Colonic mucosa (tissue), 4 donors: ENCODE measurements around the gene ARHGDIB. TPM values are rescaled to one million over a fixed set of nuclear protein-coding genes. Genes with fewer than 3 reads are reported as not detected.

ENCODE experiments used
- DNase-seq: peaks from one replicate; pipeline ENCODE4 v3.0.0-alpha.2; 2020
- H3K27ac ChIP-seq: fragments of 200-600 bp; one replicate; pipeline ENCODE4 v1.8.0; 2021
- H3K27me3 ChIP-seq: fragments of 200-600 bp; one replicate; pipeline ENCODE4 v1.8.0; 2021
- H3K36me3 ChIP-seq: fragments of 200-600 bp; one replicate; pipeline ENCODE4 v1.8.0; 2021
- H3K4me1 ChIP-seq: fragments of 200-600 bp; one replicate; pipeline ENCODE4 v1.8.0; 2021; ENCODE audit warnings: mild to moderate bottlenecking
- H3K4me3 ChIP-seq: fragments of 200-600 bp; one replicate; pipeline ENCODE4 v1.8.0; 2021
- H3K9ac ChIP-seq, 2 donors: one replicate each; pipeline ENCODE4 v1.7.0; 2013; ENCODE audit warnings: control low read depth in 2 of 2, low read depth in 2 of 2, low read length in 2 of 2
- H3K9me3 ChIP-seq: fragments of 200-600 bp; one replicate; pipeline ENCODE4 v1.8.0; 2021
- intact Hi-C: fragments of 100-400 bp; cut with DNase I; formaldehyde crosslinking; loops from one replicate; pipeline ENCODE4 v1.14.1; 2022
- total RNA-seq, 2 donors: library from RNA; stranded (reverse); fragmentation: NEBNext Ultra II Directional in 1 of 2; extraction: Animal tissue kit (Norgen Biotek cat#: 25700) in 1 of 2; gene quantifications; one replicate each; pipeline ENCODE4 v1.2.1, GENCODE V29; 2021
- TF ChIP-seq, protein P1 (sequence below): fragments of 200-600 bp; IDR thresholded peaks from one replicate; pipeline ENCODE4 v1.8.0; 2022; ENCODE audit warnings: antibody characterized with exemption, mild to moderate bottlenecking
- donor health status: healthy.
- donor health status: DM: no; HTN: no; CAD: no.
- donor health status: DM: no; HTN: no; CAD: no.

The ARHGDIB gene
- total RNA-seq, 2 donors from 2014 or later, result 21.5 to 40.8 TPM

DNA sequence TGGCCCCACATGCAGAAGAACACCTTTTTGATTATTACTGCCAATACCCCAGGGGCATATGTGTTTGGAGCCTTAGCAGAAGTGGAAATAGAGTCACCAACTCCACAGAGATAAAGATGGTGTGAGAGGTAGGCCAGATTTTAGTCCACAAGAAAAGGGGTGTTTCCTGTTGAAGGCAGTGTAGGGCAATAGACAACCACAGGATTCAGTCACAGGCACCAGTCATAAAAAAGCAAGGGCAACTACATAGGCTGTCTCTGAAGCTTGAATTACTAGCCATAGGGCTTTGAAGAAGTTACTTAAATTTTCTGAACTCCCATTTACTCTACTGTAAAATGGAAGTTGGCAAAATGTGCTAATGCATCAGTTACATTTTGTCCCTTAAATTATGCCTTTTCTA, 41.9 kb downstream of the ARHGDIB start:
- DNase-seq, result no peak
- Histone ChIP-seq H3K36me3 (no peaks in the 10 kb centered on the region), H3K4me1 (no peaks in the 10 kb centered on the region), H3K4me3 (no peak overlapping the region), H3K9ac (no peak overlapping the region), H3K27ac (no peak overlapping the region), H3K9me3 (no peaks in the 10 kb centered on the region), H3K27me3 (no peaks in the 10 kb centered on the region)
- TF ChIP-seq, protein P1, sequence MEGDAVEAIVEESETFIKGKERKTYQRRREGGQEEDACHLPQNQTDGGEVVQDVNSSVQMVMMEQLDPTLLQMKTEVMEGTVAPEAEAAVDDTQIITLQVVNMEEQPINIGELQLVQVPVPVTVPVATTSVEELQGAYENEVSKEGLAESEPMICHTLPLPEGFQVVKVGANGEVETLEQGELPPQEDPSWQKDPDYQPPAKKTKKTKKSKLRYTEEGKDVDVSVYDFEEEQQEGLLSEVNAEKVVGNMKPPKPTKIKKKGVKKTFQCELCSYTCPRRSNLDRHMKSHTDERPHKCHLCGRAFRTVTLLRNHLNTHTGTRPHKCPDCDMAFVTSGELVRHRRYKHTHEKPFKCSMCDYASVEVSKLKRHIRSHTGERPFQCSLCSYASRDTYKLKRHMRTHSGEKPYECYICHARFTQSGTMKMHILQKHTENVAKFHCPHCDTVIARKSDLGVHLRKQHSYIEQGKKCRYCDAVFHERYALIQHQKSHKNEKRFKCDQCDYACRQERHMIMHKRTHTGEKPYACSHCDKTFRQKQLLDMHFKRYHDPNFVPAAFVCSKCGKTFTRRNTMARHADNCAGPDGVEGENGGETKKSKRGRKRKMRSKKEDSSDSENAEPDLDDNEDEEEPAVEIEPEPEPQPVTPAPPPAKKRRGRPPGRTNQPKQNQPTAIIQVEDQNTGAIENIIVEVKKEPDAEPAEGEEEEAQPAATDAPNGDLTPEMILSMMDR, result no peak
- intact Hi-C loops, result no loop called here

DNA sequence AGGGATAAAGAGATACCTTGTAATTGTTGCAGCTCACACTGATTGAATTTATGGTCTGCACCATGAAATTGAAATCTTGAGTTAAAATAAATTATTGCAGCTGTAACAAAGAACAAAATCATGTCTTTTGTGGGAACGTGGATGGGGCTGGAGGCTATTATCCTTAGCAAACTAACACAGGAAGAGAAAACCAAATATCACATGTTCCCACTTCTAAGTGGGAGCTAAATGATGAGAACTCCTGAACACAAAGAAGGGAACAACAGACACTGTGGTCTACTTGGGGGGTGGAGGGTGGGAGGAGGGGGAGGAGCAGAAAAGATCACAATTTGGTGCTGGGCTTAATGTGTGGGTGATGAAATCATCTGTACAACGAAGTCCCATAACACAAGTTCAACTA, 45.7 kb downstream of the ARHGDIB start:
- Histone ChIP-seq H3K27ac (no peak overlapping the region), H3K9ac (no peak overlapping the region), H3K9me3 (no peaks in the 10 kb centered on the region), H3K36me3 (no peaks in the 10 kb centered on the region), H3K4me1 (no peaks in the 10 kb centered on the region), H3K4me3 (no peak overlapping the region), H3K27me3 (no peaks in the 10 kb centered on the region)
- TF ChIP-seq, protein P1, result no peak
- intact Hi-C loops, result no loop called here
- DNase-seq, result no peak

DNA sequence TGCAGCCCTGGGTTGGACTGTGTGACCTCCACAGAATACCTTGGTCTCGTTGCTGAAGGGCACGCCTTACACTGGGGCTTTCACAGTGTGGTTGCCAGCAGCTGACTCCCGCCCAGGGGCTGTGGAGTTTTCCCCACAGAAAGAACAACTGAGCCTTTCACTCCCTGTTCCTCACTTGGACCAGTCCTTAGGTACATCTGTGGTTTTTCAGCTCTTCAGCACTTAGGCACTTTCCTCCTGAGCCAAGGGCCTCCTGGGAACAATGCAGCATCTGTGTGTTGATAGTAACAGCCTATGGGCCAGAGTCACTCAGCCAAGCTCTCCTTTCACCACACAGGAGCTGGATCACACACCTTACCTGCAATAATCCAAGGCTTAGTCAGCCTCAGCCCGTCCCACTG, 48.0 kb downstream of the ARHGDIB start:
- DNase-seq, result no peak
- H3K9ac ChIP-seq, result no peak overlapping the region
- TF ChIP-seq, protein P1, result no peak
- no peak overlapping the region for H3K4me3 ChIP-seq
- H3K27ac ChIP-seq, result no peak overlapping the region
- H3K27me3 ChIP-seq, result no peaks in the 10 kb centered on the region
- H3K9me3 ChIP-seq, result no peaks in the 10 kb centered on the region
- intact Hi-C loops, result no loop called here
- no peaks in the 10 kb centered on the region for H3K36me3 ChIP-seq
- no peaks in the 10 kb centered on the region for H3K4me1 ChIP-seq

- TF ChIP-seq, protein P1, result no peak
- intact Hi-C loops, result no loop called here
- H3K9ac ChIP-seq, result no peak overlapping the region
- H3K27ac ChIP-seq, result peak overlapping the region; percentile 36
- no peaks in the 10 kb centered on the region for H3K36me3 ChIP-seq
- H3K4me1 ChIP-seq, result no peaks in the 10 kb centered on the region
- no peaks in the 10 kb centered on the region for H3K27me3 ChIP-seq
- H3K4me3 ChIP-seq, result no peak overlapping the region
- DNase-seq, result no peak
- H3K9me3 ChIP-seq, result no peaks in the 10 kb centered on the region
These were observed 50.3 kb downstream of the ARHGDIB start for GRCh38 chr12:14911131-14911530.

GRCh38 chr12:14910090-14910915, 51.1 kb downstream of the ARHGDIB start:
- Histone ChIP-seq H3K36me3 (no peaks in the 10 kb centered on the region), H3K27me3 (no peaks in the 10 kb centered on the region), H3K9ac (no peak overlapping the region), H3K4me1 (no peaks in the 10 kb centered on the region), H3K9me3 (no peaks in the 10 kb centered on the region), H3K27ac (peak overlapping the region; percentile 36), H3K4me3 (no peak overlapping the region)
- TF ChIP-seq, protein P1, result no peak
- intact Hi-C loops, result no loop called here
- DNase-seq, result no peak
